Peyer's patch (tissue), 4 donors: Measurements from ENCODE around the gene CLCNKB.

ENCODE experiments used
- CTCF ChIP-seq, 6 experiments: fragments of 450-650 bp in 4 of 6; fragments of 200-600 bp in 2 of 6; sonication (generic) in 1 of 6; IDR thresholded peaks; one replicate each; pipeline ENCODE4 v1.5.1; 2017 to 2019; ENCODE audit warnings: antibody characterized with exemption in 6 of 6, mild to moderate bottlenecking in 3 of 6, moderate library complexity in 1 of 6
- POLR2A ChIP-seq, 2 donors: fragments of 450-650 bp; IDR thresholded peaks; one replicate each; pipeline ENCODE4 v1.5.1; 2017; ENCODE audit warnings: antibody characterized with exemption in 2 of 2, mild to moderate bottlenecking in 2 of 2, moderate library complexity in 2 of 2

GRCh38 chr1:16092097-16092922 lies 48.7 kb downstream of the CLCNKB start:
- no peak for TF ChIP-seq CTCF (IDR thresholded peaks at IDR 0.05)
- TF ChIP-seq POLR2A (IDR thresholded peaks at IDR 0.05) = no peak
